HG02798 (cell line): ENCODE data around the gene ADGRG2.

ENCODE experiments used
- ATAC-seq: cut with Tn5 transposase; IDR thresholded peaks from one replicate; pipeline ENCODE4 v1.9.1; 2021; ENCODE audit warnings: mild to moderate bottlenecking; ENCODE audit not compliant: unreplicated experiment, poor library complexity

The ADGRG2 gene

GRCh38 chrX:18964026-18964425, 158.2 kb downstream of the ADGRG2 start:
- ATAC-seq, result no peak

GRCh38 chrX:18962329-18962728, 159.9 kb downstream of the ADGRG2 start:
- ATAC-seq, result no peak

- no peak for ATAC-seq
These were observed 160.6 kb downstream of the ADGRG2 start for GRCh38 chrX:18961686-18962085.

GRCh38 chrX:18956303-18957032, 165.8 kb downstream of the ADGRG2 start:
- ATAC-seq, result no peak

GRCh38 chrX:18955676-18956075, 166.6 kb downstream of the ADGRG2 start:
- no peak for ATAC-seq

GRCh38 chrX:18951032-18951431, 171.2 kb downstream of the ADGRG2 start:
- ATAC-seq, result no peak

- no peak for ATAC-seq
These were observed 172.3 kb downstream of the ADGRG2 start for GRCh38 chrX:18949944-18950301.

GRCh38 chrX:18949291-18949943, 172.9 kb downstream of the ADGRG2 start:
- ATAC-seq, result no peak

GRCh38 chrX:18946611-18947010, 175.7 kb downstream of the ADGRG2 start:
- no peak for ATAC-seq

- no peak for ATAC-seq
These were observed 176.1 kb downstream of the ADGRG2 start for GRCh38 chrX:18946157-18946556.

GRCh38 chrX:18945483-18945882, 176.8 kb downstream of the ADGRG2 start:
- ATAC-seq, result no peak

GRCh38 chrX:18944482-18944881, 177.8 kb downstream of the ADGRG2 start:
- no peak for ATAC-seq

- no peak for ATAC-seq
These were observed 180.4 kb downstream of the ADGRG2 start for GRCh38 chrX:18941896-18942295.
